ENCODE measurements around the gene COG3.

COG3 gene

DNA sequence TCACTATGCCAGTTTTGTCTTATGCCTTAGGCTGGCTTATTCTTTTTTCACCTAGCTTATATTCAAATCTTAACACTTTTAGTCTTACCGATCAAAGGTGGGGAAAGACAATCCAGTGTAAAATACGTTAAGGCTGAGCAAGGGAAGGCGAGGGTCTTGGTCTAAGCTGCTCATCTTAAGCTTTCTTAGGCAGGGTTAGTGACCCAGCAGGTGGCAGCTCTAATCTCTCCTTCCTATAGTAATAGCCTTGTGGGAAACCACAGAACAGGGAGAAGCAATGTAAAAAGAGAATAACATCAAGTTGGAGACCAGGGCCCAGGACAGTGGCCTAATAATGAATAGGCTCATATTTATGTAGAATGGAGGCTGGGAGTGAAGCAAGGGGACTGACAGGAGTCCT is 45.9 kb downstream of the COG3 start:
- no peak for DNase-seq

DNA sequence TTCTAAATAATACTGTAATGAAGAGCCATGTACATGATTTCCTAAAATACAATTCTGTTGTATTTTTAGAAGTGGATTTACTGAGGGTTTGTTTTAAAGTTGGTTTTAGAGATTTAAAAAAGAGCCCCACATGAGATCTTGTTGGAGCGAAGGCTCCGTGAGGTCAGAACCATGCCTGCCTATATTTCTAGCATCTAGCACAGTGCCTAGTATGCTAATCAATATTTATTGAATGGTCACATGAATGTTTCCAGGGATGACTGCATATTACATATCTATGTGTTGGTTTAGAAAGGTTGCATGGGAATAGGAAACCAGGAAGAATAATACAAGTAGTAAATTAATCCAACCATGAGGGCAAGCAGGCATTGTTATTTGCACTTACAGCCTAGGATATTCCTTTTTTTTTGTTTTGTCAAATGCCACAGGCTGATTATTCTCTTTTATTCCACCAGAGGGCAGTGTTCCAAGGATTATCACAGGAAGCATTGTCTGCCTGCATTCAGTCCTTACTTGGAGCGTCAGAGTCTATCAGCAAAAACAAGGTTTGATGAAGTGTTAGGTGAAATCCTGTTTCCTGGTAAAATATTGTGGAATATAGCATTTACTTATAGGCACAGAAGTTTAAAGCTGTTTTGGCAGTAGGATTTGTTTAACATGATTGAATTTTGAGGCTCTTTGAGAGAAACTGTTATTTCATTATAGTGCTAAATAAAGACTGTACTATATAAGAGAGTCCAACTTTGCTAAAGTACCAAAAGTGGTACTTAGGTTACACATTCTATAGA is 46.8 kb downstream of the COG3 start:
- DNase-seq: peak; percentile 65

DNA sequence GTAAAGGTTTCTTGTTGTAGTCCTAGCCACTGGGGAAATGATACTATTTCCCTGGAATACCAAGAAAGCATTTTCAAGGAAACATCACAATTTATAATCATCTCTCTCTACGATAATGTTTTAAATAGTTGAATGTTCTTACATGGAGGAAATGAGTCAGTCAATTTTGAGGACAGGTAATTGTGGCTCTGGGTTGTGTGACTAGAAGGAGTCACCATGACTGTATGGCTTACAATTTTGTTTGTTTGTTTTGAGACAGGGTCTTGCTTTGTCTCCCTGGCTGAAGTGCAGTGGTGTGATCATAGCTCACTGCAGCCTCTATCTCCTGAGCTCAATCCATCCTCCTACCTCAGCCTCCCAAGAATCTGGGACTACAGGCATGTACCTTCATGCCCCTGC is 47.4 kb downstream of the COG3 start:
- DNase-seq: no peak

DNA sequence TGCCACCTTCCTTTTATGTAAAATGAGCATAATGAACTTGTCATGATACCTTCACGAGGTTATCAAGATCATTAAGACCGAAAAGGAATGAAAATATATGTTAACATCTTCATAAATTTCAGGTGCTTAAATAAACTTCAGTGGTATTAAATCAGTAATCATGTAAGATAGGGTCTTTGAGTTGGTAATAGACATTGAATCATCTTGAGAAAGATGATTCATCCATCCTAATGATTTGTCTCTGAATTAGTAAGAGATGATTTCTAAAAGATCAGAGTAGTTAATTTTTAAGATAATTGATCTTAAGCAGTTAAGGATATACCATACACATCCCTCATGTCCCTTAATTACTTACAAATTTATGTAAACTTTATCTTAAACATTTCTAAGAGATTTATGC is 52.0 kb downstream of the COG3 start:
- DNase-seq: no peak

DNA sequence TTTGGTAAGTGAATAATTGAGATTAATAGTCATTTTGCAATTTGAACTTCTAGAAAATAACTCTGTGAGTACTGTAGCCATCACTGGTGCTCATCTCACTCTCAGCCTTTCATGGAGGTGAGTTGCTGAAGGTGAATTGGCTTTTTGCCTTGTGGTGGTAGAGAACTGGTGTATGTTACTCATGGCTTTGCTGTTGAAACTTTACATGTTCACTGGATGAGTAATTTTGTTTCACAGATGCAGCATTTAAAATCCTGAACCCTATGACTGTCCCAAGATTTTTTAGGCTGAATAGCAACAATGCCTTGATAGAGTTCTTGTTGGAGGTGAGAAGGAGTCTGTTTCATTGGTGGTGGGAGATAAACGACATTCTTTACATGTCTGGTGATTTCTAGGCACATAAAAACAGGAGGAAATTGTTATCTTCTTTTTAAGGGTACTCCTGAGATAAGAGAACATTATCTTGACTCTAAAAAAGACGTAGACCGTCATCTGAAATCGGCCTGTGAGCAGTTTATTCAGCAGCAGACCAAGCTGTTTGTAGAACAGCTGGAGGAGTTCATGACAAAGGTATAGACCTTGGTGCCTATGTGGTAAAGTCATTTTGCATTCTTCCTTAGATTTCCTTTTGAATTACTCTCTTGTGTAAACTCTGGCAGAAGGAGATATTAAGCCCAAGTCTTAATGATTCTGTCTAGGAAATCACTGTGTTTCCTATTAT is 53.9 kb downstream of the COG3 start:
- DNase-seq: no peak

DNA sequence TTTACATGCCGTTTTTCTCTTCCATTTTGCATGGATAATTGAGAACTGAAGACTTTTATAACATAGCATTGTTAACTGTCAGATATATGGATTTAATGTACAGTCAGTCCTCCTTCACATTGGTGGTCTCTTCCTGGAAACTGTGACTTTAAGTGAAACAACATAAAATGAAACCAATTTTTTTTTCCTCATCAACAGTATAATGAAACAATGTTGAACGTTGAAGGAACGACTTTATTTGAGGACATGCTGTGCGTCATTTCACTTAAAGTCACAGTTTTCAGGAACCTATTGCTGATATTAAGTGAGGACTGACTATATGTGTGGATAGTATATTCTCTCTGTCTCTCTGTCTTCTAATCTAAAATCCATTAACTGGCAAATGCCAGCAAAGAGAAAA is 54.8 kb downstream of the COG3 start:
- no peak for DNase-seq

DNA sequence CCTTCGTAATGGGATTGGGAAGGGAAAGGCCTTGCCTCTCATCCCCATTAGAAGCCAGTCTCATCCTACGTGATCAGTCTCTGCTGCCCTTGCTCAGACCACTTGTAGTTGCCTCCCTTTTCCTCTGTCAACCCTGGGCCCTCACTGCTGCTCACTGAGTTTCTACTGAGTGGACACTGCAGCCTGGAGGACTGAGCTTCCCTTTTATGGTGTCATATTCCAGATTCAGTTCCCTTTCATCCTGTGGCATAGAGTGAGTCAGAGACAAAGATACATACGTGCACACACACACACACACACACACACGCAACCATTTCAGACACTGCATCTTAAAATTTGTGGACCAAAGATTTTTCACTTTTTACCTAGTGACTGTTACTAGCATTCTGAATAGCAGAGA is 56.6 kb downstream of the COG3 start:
- DNase-seq: no peak

DNA sequence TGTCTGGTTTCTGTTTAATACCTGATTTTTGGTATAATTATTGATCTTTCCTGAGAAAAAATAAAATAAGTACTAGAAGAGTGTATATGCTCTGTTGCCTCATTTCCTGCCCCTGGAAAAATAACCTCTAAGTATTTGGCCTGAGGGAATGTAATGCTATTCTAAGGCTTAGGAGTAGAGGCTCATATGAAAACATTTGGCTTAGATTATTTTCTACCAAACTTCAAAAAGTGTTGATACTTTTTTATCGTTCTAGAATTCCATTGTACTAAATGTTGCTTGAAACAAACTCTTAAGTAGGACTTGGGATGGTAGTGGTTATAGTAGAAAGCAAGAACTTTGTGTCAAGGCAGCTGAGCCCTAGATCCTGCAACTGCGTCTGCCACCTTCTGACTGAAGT is 57.8 kb downstream of the COG3 start:
- no peak for DNase-seq

DNA sequence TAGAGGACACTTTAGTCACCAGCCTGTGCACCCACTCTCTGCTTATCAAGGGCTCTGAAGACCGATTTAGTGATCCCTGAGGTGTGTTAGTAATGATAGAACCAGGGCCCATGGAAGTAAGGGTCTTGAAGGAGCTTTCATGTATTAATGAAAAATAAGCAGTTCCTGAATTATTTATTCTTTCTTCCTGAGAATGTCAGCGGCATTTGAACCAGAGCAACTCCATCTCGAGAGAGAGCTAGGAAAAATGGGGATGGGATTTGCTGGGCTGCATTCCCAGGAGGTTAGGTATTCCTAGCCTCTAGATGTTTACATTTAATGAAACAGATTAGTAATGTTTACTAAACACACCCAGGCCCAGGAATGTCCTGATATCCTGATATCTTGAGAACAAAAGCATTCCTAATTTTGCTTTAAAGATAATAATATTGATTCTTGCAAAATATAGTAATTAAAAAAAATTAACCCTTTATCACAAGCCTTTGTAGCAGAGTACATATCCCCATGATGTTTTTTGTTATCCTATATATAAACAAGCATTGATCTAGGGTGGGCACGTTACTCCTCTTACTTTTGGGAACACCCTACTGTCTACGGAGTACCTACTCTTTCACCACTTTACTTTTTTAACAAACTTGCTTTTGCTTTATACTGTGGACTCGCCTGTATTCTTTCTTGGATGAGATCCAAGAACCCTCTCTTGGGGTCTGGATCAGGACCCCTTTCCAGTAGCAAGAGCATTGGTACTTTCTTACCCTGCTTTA is 63.1 kb downstream of the COG3 start:
- DNase-seq: no peak

DNA sequence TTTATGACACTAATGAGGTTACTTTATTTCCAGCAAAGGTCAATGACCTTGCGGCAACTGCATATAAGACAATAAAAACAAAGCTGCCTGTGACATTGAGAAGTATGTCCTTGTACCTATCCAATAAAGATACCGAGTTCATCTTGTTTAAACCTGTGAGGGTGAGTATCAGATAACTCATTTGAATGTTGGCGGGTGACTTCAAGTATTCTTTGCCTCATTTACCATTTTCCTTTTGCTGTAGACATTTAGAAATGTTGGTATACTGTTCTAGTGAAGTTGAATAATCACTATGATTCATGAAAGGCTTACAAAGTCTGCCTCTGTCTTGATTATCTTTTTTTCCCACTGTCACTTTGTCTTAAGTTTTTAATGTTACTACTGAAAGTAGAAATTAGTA is 65.0 kb downstream of the COG3 start:
- DNase-seq: no peak

DNA sequence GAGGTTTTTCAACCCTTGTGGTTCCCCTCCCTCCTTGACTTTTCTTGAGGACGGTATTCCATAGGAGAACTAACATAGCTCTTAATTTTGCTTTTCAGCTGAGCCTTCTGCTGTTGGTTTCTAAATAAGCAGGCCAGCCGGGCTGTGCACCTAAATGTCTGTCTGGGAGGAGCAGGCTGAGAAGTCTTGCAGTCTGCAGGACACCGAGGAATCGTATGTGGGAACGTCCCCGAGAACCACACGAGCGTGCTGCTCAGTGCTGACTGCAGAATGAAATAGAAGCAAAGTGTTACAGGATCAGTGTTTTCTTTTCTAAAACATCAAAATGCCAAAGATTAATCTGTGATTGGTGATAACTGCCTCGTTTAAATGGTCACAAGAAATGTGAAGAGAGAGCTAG is 69.9 kb downstream of the COG3 start:
- no peak for DNase-seq

DNA sequence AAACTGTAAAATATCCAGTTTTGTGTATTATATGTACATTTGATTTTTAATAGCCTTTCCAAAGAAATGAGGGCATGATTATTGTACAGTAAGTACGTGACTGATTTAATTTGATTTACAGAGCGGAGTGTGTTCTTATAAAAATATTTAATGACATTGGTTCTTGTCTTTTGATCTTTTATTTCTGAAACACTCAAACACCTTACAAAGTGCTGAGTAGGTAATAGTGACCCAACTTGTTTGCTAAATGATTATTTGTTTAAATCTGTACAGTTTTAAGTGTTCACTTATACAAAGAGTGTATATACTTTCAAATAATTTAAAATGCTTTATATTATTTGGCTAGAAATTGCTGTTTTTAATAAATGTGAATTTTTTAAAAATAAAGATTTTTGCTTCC is 71.5 kb downstream of the COG3 start:
- DNase-seq: no peak

DNA sequence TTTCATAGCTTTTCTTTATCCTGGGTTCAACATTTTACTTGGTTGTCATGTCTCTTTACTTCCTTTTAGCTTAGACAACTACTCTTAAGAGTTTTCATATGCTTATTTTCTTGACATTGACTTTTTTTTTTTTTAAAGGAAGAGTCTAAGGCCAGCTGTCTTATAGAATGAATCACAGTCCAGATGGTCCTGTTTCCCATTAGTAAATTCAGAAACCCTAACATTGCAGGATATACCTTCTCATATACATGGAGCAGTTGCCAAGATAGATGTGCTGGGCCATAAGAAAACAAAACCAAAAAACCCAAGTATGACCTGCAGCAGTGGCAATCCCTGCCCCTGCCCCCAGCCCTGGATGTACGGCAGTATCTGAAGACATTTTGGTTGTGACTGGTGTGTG is 72.8 kb downstream of the COG3 start:
- no peak for DNase-seq

DNA sequence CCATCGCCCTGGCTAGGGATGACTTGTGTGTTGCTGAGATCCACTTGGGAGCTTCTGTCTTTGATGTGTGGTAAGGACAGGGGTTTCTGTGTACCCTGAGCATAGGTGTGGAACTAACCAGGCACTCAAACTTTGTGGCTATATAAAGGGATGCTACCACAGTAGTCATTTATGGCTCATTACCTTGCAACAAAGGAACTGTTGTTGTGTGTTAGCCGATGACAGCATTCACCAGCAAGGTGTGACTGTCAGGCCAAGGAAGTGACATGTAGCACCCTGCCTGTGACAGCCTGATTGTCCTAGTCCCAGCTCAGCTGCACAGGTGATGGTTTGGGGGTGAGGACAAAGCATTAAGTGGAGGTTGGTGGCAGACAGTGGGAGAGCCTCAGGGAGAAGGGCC is 73.6 kb downstream of the COG3 start:
- DNase-seq: no peak

DNA sequence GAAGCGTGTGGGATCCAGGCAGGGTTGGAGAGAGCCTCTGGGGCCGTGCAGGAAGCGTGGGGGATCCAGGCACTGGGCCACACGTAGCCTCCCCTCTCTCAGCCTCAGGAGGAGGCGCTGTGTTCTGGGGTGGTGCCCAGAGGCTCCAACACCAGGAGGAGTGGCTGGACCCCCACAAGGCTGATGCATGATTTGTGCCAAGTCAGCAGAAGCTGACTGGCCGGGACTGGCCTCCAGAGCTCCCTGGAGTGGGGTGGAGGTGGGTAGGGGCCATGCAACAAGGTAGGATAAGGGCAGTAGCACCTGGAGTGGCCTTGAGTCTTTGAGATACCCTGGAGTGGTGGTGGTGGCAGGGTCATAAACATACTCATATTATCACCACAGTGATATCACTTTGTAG is 75.5 kb downstream of the COG3 start:
- DNase-seq: no peak

DNA sequence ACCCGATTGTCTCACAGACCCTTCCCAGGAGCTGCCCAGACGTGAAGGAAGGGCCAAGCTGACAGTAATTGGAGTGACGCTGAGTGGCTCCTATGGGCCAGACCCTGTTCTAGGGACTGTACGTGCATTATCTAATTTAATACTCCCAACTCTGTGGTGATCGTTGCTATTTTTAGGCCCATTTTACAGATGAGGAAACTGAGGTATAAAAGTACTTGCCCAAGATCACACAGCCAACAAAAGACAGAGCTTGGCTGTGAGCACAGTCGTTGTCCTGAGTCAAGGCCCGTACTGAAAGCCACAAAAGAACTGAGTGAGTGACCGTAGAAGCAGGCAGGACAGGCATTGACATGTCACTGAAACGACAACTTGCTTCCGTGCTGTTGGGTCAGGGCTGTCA is 76.1 kb downstream of the COG3 start:
- no peak for DNase-seq

DNA sequence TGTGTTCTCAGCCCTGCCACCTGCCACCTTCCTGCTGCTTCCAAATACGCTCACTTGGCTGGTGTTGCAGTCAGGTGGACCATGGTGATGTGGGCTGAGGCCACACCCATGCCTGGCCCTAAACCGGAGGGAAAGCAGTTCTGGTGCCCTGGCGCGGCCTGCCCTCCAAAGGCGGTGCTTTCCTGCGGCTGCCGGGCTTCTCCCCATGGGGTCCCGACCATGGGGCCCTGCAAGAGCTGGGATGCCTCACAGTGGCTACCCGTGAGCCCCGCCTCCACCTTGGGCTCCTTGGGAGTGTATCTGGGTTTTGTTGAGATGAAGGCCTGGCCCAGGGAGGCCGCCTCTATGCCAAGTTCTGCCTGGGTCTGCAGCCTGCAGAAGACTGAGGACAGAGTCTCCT is 77.1 kb downstream of the COG3 start:
- DNase-seq: no peak

DNA sequence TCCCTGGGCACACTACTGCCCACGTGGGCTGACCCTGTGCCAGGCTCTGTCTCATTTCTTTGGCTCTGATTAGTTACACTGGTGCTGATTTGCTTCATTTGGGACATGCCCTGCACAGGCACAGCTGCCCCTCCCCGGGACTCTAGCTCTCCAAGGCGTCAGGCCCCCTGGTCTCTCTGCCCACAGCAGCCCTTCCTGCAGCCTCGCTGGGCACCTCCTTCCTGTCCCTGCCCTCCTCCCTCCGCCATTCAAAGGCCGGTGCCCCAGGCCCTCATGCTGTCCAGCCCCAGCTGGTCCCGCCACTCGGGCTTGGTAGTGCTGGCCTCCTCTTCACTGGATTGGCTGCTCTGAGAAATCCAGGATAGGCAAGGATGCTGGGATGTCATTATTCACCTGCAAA is 77.7 kb downstream of the COG3 start:
- no peak for DNase-seq

DNA sequence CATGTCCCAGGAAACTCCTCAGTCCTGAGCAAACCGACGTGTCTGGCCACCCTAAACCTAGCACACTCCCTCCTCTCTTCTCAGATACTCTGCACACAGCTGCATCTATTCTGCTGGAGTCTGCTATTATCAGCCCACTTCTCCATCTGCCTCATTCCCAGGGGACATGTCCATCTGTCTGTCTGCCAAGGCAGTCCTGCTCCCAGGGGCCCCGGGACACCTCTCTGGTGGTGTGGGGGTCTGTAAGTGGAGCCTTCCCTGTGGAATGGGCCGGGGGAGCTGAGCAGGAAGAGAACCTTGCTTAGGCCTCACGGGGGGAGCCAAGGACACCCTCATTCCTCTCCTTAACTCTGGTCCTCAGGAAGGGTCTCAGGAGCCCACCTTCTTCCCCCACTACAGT is 78.1 kb downstream of the COG3 start:
- DNase-seq: no peak

DNA sequence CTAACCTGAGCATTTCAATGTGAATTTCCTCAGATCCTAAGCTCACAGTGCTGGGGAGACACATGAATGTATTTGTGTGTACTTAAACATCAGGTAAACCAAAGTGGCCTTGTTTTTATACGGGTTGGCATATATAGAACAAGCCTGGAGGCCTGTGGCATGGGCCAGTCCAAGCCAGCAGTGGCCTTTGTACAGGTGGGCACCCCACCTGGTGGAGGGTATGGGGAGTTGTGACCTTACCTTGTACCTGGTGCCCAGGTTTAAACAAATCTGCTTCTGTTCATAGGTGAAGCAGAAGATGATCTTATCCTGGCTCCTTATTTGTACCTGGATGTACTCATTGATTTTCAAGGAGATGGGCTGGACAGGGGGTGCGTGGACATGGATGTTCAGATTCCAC is 79.8 kb downstream of the COG3 start:
- no peak for DNase-seq

DNA sequence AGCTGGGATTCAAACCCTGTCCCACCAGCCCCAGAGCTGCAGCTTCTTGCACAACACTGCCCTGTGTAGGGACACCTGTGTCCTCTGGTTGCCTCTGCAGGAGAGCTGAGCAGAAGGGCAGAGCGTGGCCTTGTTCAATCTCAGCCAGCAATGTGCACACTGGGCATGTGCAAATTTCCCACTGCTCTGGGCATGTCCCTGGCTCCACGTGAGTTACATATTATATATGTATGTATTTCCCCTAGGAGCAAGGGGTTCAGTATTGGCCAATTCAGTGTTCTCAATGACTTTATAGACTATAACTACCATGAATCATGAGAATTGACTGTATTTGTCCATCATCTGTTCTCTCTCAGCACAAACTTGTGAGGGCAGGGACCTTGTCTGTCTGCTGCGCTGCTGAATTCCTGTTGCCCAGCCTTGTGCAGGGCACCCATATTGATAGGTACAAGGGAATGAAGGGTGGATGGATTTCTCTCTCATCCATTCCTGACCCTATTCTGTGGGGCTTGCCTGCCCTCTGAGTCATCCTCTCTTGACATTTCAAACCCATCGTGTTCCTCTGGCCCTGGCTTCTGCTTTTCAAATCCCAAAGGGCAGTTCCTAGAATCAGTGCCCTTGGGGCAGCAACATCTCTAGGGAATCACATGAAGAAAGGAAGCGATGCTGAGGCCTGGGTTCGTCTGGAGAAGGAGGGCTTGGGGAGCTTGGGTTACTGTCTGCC is 81.1 kb downstream of the COG3 start:
- DNase-seq: no peak

DNA sequence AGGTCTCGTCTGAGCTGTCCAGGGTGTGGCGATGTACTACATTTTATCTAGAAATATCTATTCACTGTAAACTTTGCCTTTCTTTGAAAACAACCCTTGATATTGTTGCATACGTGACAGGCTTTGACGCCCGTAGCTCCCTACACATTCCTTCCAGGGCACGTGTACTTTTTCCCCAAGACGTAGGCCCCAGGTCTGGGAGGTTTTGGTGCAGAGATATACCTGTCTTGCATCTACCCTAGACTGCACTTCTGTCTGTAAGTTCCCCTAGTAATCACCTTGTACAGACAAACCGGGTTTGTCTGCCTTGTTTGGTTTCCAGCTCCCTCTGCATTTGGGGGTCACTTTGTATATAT is 81.6 kb downstream of the COG3 start:
- DNase-seq: no peak

DNA sequence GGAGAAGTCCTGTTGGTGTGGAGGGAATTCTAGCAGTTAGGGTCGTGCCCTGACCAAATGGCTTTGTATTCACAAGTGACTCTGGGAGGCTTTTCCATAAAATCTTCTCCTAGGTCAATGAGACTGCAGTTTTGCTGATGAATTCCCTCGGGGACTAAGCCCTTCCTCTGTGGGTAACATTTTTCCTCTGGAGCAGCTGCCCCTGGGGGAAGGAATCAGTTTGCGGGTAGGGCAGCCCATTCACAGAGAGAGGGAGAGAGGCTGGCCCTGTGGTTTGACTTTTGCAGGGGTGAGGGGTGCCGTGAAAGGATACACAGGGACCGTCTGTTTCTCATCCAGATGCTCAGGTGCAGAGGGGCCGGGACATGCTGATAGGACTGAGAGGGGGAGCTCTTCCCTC is 83.5 kb downstream of the COG3 start:
- DNase-seq: no peak
